ENCODE data around the gene FAM110C. TPM values are rescaled to one million over a fixed set of nuclear protein-coding genes. Genes with fewer than 3 reads are reported as not detected.

FAM110C gene
- total RNA-seq, 6 experiments from 2014 or later: not detected

DNA sequence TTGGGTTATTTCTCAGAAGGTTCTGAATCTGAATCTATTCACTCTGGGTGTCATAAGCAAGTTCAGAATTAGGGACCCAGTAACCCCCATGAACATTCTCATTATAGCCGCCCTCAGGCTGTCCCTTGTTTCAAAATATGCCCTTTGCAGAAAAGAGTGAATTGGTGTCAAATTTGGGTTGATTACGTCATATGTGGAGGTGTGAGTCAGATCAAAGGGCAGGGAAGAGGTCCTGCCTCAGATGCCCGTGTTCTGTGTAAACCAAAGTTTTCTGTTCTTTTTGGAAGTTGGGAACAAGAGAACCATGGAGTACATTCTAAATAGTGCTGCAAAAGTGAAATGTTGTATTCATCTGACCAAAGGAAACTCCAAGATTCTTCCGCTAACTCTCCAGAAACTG lies 5.8 kb downstream of the FAM110C start:
- H3K27ac Mint-ChIP-seq: no peak overlapping the region
- no peak for TF ChIP-seq CTCF (IDR thresholded peaks at IDR 0.05)
- no peaks in the 10 kb centered on the region for H3K4me1 Mint-ChIP-seq (ENCODE audit: low read depth)
- no peak overlapping the region for H3K4me3 Mint-ChIP-seq
- peaks cover 9% of the 10 kb centered on the region for H3K9me3 Mint-ChIP-seq
- no peaks in the 10 kb centered on the region for H3K36me3 Mint-ChIP-seq (ENCODE audit: low read depth)
- DNase-seq: no peak
- H3K27me3 Mint-ChIP-seq (ENCODE audit: insufficient read depth): peaks cover 2% of the 10 kb centered on the region; the same call in 1 of the 2 replicates

DNA sequence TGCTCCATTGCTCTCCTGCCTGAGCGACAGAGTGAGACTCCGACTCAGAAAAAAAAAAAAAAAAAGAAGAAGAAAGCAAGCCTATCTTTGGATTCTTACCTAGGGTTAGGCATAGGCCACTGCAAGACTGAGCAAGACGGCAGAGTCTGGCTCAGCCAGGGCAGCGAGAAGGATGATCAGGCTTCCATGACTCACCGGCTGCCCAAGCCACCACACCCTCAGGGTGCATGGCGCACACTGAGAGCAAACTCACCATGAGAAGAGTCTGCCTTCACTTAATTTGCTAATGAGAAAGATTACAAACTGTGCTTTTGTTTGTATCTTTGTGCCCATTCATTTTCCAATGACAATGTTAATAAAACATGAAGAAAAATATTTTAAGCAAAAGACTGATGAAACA lies 8.2 kb downstream of the FAM110C start:
- no peaks in the 10 kb centered on the region for H3K36me3 Mint-ChIP-seq (ENCODE audit: low read depth)
- H3K4me1 Mint-ChIP-seq (ENCODE audit: low read depth): no peaks in the 10 kb centered on the region
- H3K27me3 Mint-ChIP-seq (ENCODE audit: insufficient read depth): peaks cover 2% of the 10 kb centered on the region; the same call in 1 of the 2 replicates
- no peak overlapping the region for H3K4me3 Mint-ChIP-seq
- no peak for TF ChIP-seq CTCF (IDR thresholded peaks at IDR 0.05)
- no peak overlapping the region for H3K27ac Mint-ChIP-seq
- no peak for DNase-seq
- peaks cover 14% of the 10 kb centered on the region for H3K9me3 Mint-ChIP-seq

- no peak for DNase-seq
- no peaks in the 10 kb centered on the region for H3K4me1 Mint-ChIP-seq (ENCODE audit: low read depth)
- no peaks in the 10 kb centered on the region for H3K36me3 Mint-ChIP-seq (ENCODE audit: low read depth)
- no peak overlapping the region for H3K27ac Mint-ChIP-seq
- TF ChIP-seq CTCF (IDR thresholded peaks at IDR 0.05): no peak
- no peak overlapping the region for H3K4me3 Mint-ChIP-seq
- H3K9me3 Mint-ChIP-seq: peaks cover 14% of the 10 kb centered on the region
- peaks cover 2% of the 10 kb centered on the region; the same call in 1 of the 2 replicates for H3K27me3 Mint-ChIP-seq (ENCODE audit: insufficient read depth)
Measured at GRCh38 chr2:36318-36717, 10.0 kb downstream of the FAM110C start.

DNA sequence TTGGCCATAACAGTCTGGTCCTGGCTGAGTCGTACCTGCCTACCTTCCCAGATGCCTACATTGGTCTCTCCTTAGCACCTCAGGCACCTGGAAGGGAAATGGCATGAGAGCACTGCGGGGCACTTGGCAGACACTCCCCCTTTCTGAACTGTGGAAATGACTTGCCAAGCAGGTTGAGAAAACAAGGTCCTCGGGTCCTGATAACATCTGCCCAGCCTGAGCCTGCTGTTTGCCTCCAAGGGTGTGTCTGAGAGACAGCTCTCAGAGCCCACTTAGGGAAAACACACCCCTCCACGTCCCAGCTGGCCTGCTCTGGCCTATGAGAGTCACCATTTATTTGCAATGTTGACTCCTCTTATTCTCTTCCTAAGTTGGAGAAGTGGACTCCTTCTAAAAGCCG lies 10.5 kb downstream of the FAM110C start:
- no peak overlapping the region for H3K4me3 Mint-ChIP-seq
- no peaks in the 10 kb centered on the region for H3K4me1 Mint-ChIP-seq (ENCODE audit: low read depth)
- TF ChIP-seq CTCF (IDR thresholded peaks at IDR 0.05): no peak
- peaks cover 2% of the 10 kb centered on the region; the same call in 1 of the 2 replicates for H3K27me3 Mint-ChIP-seq (ENCODE audit: insufficient read depth)
- H3K27ac Mint-ChIP-seq: no peak overlapping the region
- peaks cover 14% of the 10 kb centered on the region for H3K9me3 Mint-ChIP-seq
- no peak for DNase-seq
- H3K36me3 Mint-ChIP-seq (ENCODE audit: low read depth): no peaks in the 10 kb centered on the region

DNA sequence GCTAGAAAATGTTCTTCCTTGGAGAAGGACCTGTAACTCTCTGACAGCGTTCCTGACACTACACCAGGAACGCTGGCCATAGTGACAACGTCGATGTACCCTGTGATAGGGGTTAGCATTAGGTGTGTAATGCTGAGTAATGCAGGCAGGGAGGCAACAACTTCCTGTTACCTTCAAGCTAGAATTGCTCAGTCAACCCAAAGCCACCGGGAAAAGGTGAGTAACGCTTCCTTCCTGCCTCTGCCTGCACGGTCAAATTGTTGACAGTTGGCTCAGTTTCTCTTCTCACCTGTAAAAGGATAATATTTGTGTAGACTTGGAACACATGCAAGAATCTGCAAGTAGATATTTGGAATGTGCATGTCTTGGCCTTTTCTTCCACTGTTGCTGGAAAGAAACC lies 12.7 kb downstream of the FAM110C start:
- Mint-ChIP-seq H3K4me3 (no peak overlapping the region), H3K36me3 (ENCODE audit: low read depth) (no peaks in the 10 kb centered on the region), H3K9me3 (peaks cover 21% of the 10 kb centered on the region), H3K27ac (no peak overlapping the region), H3K4me1 (ENCODE audit: low read depth) (no peaks in the 10 kb centered on the region), H3K27me3 (ENCODE audit: insufficient read depth) (no peaks in the 10 kb centered on the region; the same call in 1 of the 2 replicates)
- no peak for TF ChIP-seq CTCF (IDR thresholded peaks at IDR 0.05)
- no peak for DNase-seq

DNA sequence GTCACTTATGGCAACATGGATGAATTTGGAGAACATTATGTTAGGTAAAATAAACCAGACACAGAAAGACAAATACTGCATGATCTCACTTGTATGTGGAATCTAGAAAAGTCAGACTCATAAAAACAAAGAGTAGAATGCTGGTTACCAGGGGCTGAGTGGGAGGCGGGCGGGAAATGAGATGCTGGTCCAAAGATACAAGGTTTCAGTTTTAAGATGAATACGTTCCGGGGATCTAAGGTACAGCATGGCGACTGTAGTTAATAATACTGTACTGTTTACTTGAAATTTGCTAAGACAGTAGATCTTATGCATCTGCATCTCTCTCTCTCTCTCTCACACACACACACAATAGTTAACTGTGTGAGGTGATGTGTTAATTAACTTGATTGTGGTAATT lies 14.2 kb downstream of the FAM110C start:
- H3K36me3 Mint-ChIP-seq (ENCODE audit: low read depth): no peaks in the 10 kb centered on the region
- H3K9me3 Mint-ChIP-seq: peaks cover 28% of the 10 kb centered on the region
- H3K4me3 Mint-ChIP-seq: no peak overlapping the region
- no peak for TF ChIP-seq CTCF (IDR thresholded peaks at IDR 0.05)
- no peak for DNase-seq
- no peak overlapping the region for H3K27ac Mint-ChIP-seq
- H3K27me3 Mint-ChIP-seq (ENCODE audit: insufficient read depth): peaks cover under 1% of the 10 kb centered on the region; the same call in 1 of the 2 replicates
- H3K4me1 Mint-ChIP-seq (ENCODE audit: low read depth): no peaks in the 10 kb centered on the region

All from HFFc6 (cell line).